Thymus (tissue), 11 donors: Measurements from ENCODE around the gene PRKG1. TPM values are rescaled to one million over a fixed set of nuclear protein-coding genes. Genes with fewer than 3 reads are reported as not detected.

ENCODE experiments used
- DNase-seq, 9 donors: peaks; one replicate each; pipeline ENCODE4 v3.0.0-alpha.2; 2013; ENCODE audit warnings: low spot score in 9 of 9, low read depth in 6 of 9, missing footprints in 1 of 9
- H3K27ac ChIP-seq, 2 donors: one replicate each; pipeline ENCODE4 v1.5.1; 2013; ENCODE audit warnings: control low read depth in 1 of 2, low read depth in 1 of 2, low read length in 1 of 2, mild to moderate bottlenecking in 1 of 2, moderate library complexity in 1 of 2
- H3K27me3 ChIP-seq, 2 donors: one replicate each; pipeline ENCODE4 v1.5.1; 2013; ENCODE audit warnings: low read length in 1 of 2; ENCODE audit not compliant: control insufficient read depth in 2 of 2, insufficient read depth in 1 of 2
- H3K36me3 ChIP-seq, 2 donors: one replicate each; pipeline ENCODE4 v1.5.1; 2013; ENCODE audit warnings: low read length in 1 of 2, mild to moderate bottlenecking in 1 of 2, moderate library complexity in 1 of 2; ENCODE audit not compliant: control insufficient read depth in 2 of 2, insufficient read depth in 2 of 2
- H3K4me1 ChIP-seq, 2 donors: one replicate each; pipeline ENCODE4 v1.5.1; 2013; ENCODE audit warnings: low read length in 2 of 2; ENCODE audit not compliant: control insufficient read depth in 2 of 2, insufficient read depth in 2 of 2
- H3K4me3 ChIP-seq, 2 donors: one replicate each; pipeline ENCODE4 v1.5.1; 2013; ENCODE audit warnings: low read length in 2 of 2, control low read depth in 1 of 2, mild to moderate bottlenecking in 1 of 2
- H3K9me3 ChIP-seq, 2 donors: one replicate each; pipeline ENCODE4 v1.5.1; 2013; ENCODE audit warnings: low read length in 1 of 2, mild to moderate bottlenecking in 1 of 2; ENCODE audit not compliant: control insufficient read depth in 2 of 2, insufficient read depth in 1 of 2
- WGBS: extraction: QIAGEN DNeasy Blood & Tissue Kit; methylation state at CpG from one replicate; pipeline ENCODE4 v1.1.7; 2013; 5-methylcytosine and 5-hydroxymethylcytosine counted together
- polyA plus RNA-seq: library from polyadenylated mRNA; stranded (reverse); fragments of 200-250 nt; gene quantifications from one replicate; pipeline ENCODE4 v1.2.3, GENCODE V29; 2013
- total RNA-seq: library from RNA; stranded (reverse); fragments of 120-200 nt; gene quantifications from one replicate; pipeline ENCODE4 v1.2.4, GENCODE V29; 2013
- donor health status: healthy.

The PRKG1 gene
- total and polyA plus RNA-seq, 2 donors: 2.5 to 7.4 TPM

GRCh38 chr10:52128056-52128683 lies 1053.9 kb downstream of the PRKG1 start:
- no peaks in the 10 kb centered on the region for H3K4me1 ChIP-seq
- H3K4me3 ChIP-seq: no peak overlapping the region
- H3K27ac ChIP-seq: no peak overlapping the region
- 93% methylated on average over 8 of the region's 8 CpGs for WGBS
- no peak for DNase-seq
- H3K36me3 ChIP-seq: no peaks in the 10 kb centered on the region
- H3K27me3 ChIP-seq: no peaks in the 10 kb centered on the region
- H3K9me3 ChIP-seq: no peaks in the 10 kb centered on the region

GRCh38 chr10:52129410-52130178 lies 1055.3 kb downstream of the PRKG1 start:
- Histone ChIP-seq H3K9me3 (no peaks in the 10 kb centered on the region), H3K27me3 (no peaks in the 10 kb centered on the region), H3K4me1 (no peaks in the 10 kb centered on the region), H3K27ac (no peak overlapping the region), H3K4me3 (no peak overlapping the region), H3K36me3 (no peaks in the 10 kb centered on the region)
- DNase-seq: no peak
- 98% methylated on average over 3 of the region's 3 CpGs for WGBS

GRCh38 chr10:52135101-52135500 lies 1060.8 kb downstream of the PRKG1 start:
- no peaks in the 10 kb centered on the region for H3K27me3 ChIP-seq

GRCh38 chr10:52136921-52137320 lies 1062.6 kb downstream of the PRKG1 start:
- H3K9me3 ChIP-seq: no peaks in the 10 kb centered on the region

More at GRCh38 chr10:52135101-52135500, 1060.8 kb downstream of the PRKG1 start:
- H3K4me3 ChIP-seq: no peak overlapping the region
- no peaks in the 10 kb centered on the region for H3K4me1 ChIP-seq
- no peaks in the 10 kb centered on the region for H3K9me3 ChIP-seq
- no peak overlapping the region for H3K27ac ChIP-seq
- DNase-seq: no peak
- 78% methylated on average over 2 of the region's 2 CpGs for WGBS
- no peaks in the 10 kb centered on the region for H3K36me3 ChIP-seq

GRCh38 chr10:52143338-52143737 lies 1069.1 kb downstream of the PRKG1 start:
- 92% methylated on average over 1 of the region's 1 CpG for WGBS
- Histone ChIP-seq H3K4me1 (no peaks in the 10 kb centered on the region), H3K27ac (no peak overlapping the region), H3K36me3 (no peaks in the 10 kb centered on the region), H3K27me3 (no peaks in the 10 kb centered on the region), H3K9me3 (no peaks in the 10 kb centered on the region), H3K4me3 (no peak overlapping the region)
- DNase-seq: no peak

More at GRCh38 chr10:52136921-52137320, 1062.6 kb downstream of the PRKG1 start:
- Histone ChIP-seq H3K27ac (no peak overlapping the region), H3K36me3 (no peaks in the 10 kb centered on the region), H3K27me3 (no peaks in the 10 kb centered on the region), H3K4me3 (no peak overlapping the region), H3K4me1 (no peaks in the 10 kb centered on the region)
- WGBS: 97% methylated on average over 2 of the region's 2 CpGs
- DNase-seq: no peak

GRCh38 chr10:52145636-52146035 lies 1071.3 kb downstream of the PRKG1 start:
- 75% methylated on average over 1 of the region's 1 CpG for WGBS

GRCh38 chr10:52146766-52147165 lies 1072.5 kb downstream of the PRKG1 start:
- no peak overlapping the region for H3K4me3 ChIP-seq
- no peaks in the 10 kb centered on the region for H3K27me3 ChIP-seq

More at GRCh38 chr10:52145636-52146035, 1071.3 kb downstream of the PRKG1 start:
- Histone ChIP-seq H3K4me1 (no peaks in the 10 kb centered on the region), H3K27ac (no peak overlapping the region), H3K9me3 (no peaks in the 10 kb centered on the region), H3K27me3 (no peaks in the 10 kb centered on the region), H3K4me3 (no peak overlapping the region), H3K36me3 (no peaks in the 10 kb centered on the region)
- no peak for DNase-seq

GRCh38 chr10:52170776-52171175 lies 1096.5 kb downstream of the PRKG1 start:
- Histone ChIP-seq H3K27ac (no peak overlapping the region), H3K36me3 (no peaks in the 10 kb centered on the region), H3K9me3 (no peaks in the 10 kb centered on the region), H3K4me1 (no peaks in the 10 kb centered on the region), H3K4me3 (no peak overlapping the region), H3K27me3 (no peaks in the 10 kb centered on the region)
- DNase-seq: no peak
- 88% methylated on average over 4 of the region's 4 CpGs for WGBS

More at GRCh38 chr10:52146766-52147165, 1072.5 kb downstream of the PRKG1 start:
- WGBS: 95% methylated on average over 2 of the region's 2 CpGs
- Histone ChIP-seq H3K9me3 (no peaks in the 10 kb centered on the region), H3K27ac (no peak overlapping the region), H3K4me1 (no peaks in the 10 kb centered on the region), H3K36me3 (no peaks in the 10 kb centered on the region)
- DNase-seq: no peak

GRCh38 chr10:52172581-52172980 lies 1098.3 kb downstream of the PRKG1 start:
- Histone ChIP-seq H3K27me3 (no peaks in the 10 kb centered on the region), H3K36me3 (no peaks in the 10 kb centered on the region), H3K9me3 (no peaks in the 10 kb centered on the region), H3K4me3 (no peak overlapping the region), H3K27ac (no peak overlapping the region), H3K4me1 (no peaks in the 10 kb centered on the region)
- WGBS: 95% methylated on average over 1 of the region's 1 CpG
- DNase-seq: no peak
